GM18508 (cell line): ENCODE results near the gene STK17A.
A peak's percentile ranks its signal among the peaks of the same experiment; 100 is the strongest.

Experiments
- ATAC-seq: cut with Tn5 transposase; IDR thresholded peaks from one replicate; pipeline ENCODE4 v1.9.1; 2021; ENCODE audit warnings: moderate number of reproducible peaks; ENCODE audit not compliant: insufficient read depth, unreplicated experiment

Gene STK17A

GRCh38 chr7:43628431-43628830 is 45.5 kb downstream of the STK17A start:
- no peak for ATAC-seq

DNA sequence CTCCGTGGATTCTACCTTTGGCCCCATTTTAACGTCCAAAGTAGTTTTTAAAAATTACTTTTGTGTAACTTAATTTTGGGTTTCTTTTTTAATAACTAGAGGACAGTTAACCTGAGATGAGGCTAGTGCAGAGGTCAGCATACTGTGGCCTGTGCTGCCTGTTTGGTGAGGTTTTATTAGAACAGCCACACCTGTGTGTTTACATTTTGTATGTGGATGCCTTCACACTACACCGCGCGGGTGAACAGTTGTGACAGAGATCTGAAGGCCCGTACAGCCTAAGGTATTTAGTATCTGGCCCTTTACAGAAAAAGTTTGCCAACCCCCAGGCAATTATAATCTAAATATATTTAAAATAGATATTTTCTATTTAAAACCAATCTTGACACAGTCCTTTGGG is 46.9 kb downstream of the STK17A start:
- no peak for ATAC-seq

- no peak for ATAC-seq
These were observed 47.6 kb downstream of the STK17A start for GRCh38 chr7:43630482-43630881.

- no peak for ATAC-seq
These were observed 48.7 kb downstream of the STK17A start for GRCh38 chr7:43631559-43631958.

- no peak for ATAC-seq
These were observed 49.8 kb downstream of the STK17A start for GRCh38 chr7:43632746-43633145.

- no peak for ATAC-seq
These were observed 51.5 kb downstream of the STK17A start for GRCh38 chr7:43634384-43634783.

DNA sequence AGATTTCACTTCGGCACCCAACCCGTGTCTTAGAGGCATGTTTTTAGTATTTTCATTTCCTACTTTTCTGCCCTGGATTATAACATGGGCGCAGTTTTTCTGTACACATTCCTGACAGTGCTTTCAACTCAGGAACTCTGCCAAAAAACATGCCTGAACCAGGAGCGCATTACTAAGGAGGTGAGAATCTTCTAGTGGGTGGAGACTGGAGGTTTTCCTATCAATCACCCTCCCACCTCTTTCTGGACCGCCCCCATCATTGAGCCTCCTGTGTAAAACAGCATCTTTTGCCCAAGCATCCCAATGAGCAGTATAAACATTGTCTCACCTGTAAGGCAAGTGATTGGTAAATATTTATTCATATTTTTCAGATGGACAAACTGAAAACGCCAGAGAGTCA is 53.2 kb downstream of the STK17A start:
- no peak for ATAC-seq

GRCh38 chr7:43637114-43637806 is 54.4 kb downstream of the STK17A start:
- no peak for ATAC-seq

DNA sequence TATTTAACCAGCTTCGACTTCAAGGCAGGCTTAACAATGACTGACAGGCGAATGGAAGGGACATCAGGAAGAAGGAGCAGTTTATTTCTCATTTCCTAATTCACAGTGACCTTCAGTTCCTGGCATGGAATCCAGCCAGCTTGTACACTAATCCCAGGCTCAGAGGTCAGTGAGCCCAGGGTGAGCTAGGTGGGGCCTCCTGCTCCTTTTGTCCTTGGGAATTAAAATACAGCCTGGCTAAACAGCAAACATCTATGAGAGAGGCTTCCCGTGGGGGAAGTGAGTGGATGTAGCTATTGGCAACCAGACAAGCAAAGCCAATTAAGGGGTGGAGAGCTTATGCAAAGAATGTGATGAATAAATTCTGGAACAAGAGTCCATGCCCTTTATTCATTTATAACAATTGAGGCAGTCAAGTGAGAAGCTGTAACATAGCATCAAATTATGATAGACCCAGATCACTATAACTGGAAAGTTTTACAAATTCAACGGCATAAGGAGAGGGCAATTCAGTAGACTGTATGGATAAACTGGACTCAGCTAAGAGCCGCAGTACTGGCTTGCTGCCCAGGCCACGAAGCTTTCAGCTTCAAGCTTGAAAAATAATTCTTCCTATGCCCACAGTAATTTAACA is 57.1 kb downstream of the STK17A start:
- no peak for ATAC-seq

DNA sequence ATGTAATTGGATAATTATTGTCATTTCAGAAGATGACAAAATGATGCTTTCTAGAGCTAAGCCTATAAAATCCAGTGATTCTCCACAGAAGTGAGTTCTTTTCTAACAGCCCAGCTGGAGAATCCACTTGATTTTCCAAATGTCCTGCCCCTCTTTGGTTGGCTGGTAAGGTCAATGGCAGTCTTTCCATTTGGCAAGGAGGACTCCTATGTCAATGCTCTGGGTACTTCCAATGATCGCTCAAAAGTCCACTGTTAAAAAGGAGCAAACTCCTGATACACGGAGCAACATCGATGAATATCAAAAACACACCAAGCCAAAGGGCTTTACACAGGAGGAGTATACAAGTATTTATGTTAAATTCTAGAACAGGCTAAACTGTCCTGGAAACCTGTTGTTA is 57.8 kb downstream of the STK17A start:
- ATAC-seq: no peak

- no peak for ATAC-seq
These were observed 60.2 kb downstream of the STK17A start for GRCh38 chr7:43642897-43643630.

DNA sequence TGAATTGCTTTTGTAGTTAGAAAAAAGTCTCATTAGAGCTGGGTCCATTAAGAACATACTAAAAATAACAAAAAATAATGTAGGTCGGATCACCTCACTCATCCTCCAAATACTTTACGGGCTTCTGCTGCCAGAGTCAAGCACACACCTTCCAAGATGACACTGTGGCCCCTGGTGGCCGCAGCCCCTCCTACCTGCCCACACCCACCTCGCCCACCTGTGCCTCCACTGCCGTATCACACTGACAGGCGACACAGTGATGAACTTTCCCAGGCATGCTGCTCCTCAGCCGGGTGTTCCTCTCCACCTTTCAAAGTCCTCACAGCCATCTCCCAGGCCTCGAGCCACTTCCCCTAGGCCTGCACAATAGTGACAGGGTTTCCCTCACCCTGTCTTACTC is 60.9 kb downstream of the STK17A start:
- no peak for ATAC-seq

DNA sequence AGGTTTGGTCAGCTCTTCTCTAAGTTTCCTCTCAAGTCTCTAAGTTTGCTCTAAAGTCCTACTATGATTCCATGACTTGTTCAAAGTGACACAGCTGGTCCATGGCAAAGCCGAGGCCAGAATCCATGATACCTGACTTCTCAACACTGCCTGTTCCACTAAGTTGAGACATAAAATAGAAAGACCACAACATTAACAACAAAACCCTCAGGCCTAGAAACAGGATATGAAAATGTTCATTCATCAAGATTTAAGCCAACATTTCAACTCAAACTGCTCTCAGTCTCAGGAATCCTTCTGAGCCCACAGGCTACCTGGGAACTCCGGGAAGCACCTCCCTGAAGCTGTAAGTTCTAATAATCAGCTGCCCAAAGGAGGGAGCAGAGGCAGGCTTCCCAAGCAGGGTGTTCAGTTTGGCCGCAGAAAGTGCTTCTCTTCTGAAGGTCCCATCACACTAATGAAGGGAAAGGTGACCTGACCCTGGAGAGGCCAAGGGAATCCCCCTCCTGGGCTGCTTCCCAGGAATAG is 62.9 kb downstream of the STK17A start:
- no peak for ATAC-seq

- ATAC-seq: no peak
These were observed 63.9 kb downstream of the STK17A start for GRCh38 chr7:43646603-43647338.

DNA sequence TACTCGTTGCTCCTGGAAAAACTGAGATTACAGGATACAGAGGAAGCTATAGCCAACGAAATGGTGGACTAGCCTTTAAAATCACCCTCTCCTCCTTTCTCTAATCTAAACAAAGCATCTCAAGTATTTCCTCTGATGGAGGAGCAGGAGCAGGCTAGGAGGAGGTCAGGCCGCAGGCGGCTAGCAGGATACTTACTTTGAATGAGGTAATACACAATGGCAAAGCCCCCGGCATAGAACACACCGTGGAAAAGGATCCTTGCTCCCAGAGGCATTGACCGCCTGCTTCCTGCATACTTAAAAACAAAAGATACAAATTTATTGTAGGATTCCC is 64.4 kb downstream of the STK17A start:
- ATAC-seq: no peak

- ATAC-seq: no peak
These were observed 65.0 kb downstream of the STK17A start for GRCh38 chr7:43647673-43648472.

GRCh38 chr7:43648473-43649406 is 65.8 kb downstream of the STK17A start:
- peak; percentile 34 for ATAC-seq

GRCh38 chr7:43649755-43650274 is 66.9 kb downstream of the STK17A start:
- ATAC-seq: peak; percentile 50
